SW480 (cell line): ENCODE measurements around the gene ZP2.
"Not testable (repeated sequence)": the region's sequence is repeated elsewhere in the genome, so short reads cannot be mapped to it uniquely, and the experiment has no call there.

ENCODE experiments used
- DNase-seq: peaks from one replicate; pipeline ENCODE4 v3.0.0-alpha.2; 2016; ENCODE audit warnings: low spot score

Gene ZP2

DNA sequence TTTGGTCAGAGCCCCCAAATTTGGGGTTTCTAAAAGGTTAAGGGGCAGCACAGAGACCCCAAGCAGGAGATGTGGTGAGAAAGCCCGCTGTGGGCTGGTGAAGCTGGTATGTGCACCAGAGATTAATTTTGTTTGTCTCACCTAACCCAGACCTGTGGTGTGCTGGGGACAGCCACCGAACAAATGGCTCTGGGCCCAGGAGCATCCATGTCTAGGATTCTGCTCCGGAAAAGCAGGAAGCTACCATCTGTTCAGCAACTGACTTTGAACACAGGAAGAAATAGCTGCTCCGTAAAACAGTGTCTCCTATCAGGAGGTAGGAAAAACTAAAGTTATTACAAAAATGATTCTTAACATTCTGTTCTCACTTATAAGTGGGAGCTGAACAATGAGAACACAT, 2.7 kb upstream of the ZP2 start:
- DNase-seq, result no peak

DNA sequence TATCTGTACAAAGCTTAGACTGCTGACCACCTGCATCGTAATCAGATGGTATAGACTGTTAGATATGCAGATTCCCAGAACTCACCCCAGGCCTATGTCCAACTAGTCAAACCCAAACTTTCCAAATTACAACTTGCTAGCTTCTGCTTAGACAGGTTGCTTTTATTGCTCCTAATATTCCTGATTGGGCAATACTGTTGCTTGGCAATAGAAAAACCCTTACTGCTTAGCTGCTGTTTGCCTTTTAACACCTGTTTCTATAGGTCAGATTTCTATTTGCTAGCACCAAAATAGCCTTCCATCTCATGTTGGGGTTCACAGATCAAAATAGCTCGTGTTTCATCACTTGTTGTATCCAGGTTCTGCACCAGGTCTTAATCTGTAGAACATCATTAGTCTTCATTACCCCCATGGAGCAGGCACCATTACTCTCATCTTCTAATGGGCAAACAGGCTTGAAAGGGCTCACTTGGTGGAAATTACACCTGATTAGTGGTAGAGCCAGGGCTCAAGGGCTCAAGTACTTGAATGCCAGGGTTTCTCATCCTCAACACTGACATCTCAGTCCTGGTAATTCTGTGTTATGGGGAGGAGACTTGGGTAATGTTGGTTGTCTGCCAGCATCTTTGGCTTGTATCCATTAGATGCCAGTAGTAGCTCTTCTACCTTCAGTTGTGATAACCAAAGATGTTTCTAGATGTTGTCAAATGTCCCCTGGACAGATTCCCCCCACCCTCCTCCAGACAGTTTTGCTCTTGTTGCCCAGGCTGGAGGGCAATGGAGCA, 2.7 kb downstream of the ZP2 start:
- DNase-seq, result no peak

DNA sequence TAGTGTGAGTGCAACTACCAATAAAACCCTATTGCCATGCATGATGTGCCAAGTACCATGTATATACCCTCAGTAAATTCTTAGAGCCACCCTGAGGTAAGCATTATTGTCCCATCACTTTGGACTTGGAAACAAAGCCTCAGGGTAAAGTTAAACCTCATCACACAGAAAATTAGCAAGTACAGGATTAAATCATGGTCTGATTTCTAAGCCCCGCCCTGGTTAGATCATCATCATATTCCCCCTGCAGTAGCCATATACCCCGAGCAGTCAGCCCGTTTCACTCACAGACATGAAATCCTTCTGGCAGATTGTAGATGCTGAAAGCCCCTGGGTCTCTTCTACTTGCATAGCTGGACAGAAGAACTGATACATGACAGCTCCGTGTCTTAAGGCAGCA, 4.8 kb downstream of the ZP2 start:
- DNase-seq, result no peak

DNA sequence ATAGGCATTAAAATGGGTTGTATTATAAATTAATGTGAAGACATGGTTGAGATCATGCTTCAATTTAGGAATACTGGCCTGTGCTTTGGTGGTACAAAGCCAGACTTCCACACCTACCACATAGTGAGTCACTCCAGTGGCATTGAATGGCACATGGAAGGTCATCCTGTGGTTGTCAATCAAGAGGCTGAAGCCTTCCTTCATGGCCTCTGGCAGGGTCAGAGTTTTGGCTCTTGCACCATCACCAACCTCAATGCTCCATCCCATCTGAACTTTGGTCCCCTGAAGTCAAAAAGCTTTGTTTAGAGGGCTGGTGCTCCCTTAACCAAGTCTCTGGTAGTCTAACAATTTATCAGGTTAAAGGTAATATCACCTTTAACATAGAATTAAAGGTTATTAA, 6.1 kb downstream of the ZP2 start:
- DNase-seq, result no peak

DNA sequence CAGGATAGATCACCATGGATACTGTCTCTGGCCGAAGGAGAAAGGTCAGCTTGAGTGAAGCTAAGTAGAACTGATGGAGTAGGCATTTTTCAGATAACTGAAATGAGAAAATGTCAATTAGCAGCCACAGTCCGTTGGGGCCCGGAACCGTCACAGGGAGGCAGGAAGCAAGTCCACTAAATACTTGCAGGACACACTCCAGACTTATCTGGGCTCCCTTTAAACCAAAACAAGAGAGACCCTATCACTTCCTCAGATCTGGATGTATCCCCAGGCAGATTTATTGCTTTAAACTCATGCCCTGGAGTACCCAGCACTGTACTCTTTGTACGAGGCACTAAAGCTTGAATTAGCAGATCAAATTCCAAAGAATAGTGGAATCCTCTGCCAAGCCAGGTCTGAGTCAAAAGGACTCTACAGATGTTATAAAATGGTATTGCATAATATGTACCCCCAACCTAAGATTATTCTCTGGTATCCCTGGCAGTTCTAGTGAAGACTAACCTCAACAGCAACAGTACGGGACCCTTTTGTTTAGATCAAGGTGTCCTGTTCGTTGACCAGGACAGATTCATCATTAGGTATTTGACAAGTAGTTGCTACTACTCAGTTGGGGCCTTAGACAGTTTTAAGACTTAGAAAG, 8.1 kb downstream of the ZP2 start:
- no peak for DNase-seq

DNA sequence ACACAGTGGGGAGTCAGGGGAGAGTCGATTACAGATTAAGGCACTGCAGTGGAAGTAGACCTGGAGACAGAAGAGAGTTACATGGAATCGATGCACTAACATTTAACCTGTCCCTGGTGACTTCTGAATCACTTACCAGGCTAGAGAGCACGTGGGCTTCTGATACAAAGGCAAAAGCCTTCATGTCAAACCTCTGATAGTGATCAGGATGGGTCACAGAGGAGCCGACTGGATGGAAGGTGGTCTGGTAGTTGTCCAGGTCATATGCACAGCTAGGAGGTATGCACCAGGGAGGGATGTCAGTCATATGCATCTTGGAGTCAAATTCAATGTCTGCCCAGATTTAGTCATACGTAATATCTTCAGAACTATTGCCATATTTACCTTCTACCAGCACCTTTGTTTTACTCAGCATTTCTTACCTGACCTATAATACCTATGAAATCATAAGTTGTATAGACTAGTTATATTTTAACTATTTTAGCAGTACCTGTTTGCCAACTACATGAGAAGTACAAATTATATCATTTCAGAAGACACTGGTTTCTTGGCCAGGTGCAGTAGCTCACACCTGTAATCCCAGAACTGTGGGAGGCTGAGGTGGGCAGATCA, 11.7 kb downstream of the ZP2 start:
- DNase-seq, result no peak

DNA sequence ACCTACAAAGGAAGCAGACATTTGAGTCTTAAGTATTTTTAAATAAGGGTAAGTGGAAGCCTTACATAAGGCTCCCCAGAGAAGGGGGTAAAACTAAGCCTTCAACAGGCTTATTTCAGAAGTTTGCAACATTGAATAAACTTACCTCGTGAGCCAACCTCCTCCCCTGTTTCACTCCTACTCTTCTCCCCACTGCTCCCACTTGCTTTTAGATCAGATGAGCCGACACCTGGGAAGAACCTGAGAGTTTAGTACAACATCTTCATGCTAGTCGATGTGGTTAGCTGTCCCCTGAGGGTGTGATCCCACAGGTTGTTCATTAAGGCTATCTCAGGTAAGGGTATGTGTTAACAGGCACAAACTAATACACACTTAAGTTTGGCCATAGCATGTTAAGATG, 13.8 kb downstream of the ZP2 start:
- DNase-seq, result no peak

DNA sequence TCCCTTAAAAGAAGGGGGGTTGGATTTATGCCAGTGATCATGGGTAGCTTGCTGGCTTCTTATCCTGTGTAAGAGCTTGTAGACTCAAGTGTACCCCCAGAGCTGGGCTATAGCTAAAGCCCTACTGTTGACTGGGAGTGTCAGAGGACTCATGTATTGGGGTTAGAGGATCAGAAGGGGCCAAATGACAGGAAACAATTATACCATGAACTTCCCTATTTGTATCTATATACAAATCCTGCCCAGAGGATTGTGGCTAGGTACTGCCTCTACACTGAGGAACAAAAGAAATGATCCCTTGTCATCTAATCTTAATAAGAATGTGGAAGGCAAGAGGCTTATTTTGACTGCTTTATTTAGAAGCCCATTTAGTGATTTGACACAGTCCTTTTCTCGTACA, 14.3 kb downstream of the ZP2 start:
- no peak for DNase-seq

DNA sequence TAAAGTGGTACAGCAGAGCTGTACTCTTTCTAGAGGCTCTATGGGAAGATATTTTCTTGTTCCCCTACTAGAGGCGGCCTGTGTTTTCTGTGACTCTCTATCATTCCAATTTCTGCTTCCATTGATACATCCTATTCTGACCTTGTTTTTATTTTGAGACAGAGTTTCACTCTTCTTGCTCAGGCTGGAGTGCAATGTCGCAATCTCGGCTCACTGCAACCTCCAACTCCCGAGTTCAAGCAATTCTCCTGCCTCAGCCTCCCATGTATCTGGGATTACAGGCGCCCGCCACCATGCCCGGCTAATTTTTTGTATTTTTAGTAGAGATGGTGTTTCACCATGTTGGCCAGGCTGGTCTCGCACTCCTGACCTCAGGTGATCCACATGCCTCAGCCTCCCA, 16.0 kb downstream of the ZP2 start:
- not testable (repeated sequence) for DNase-seq

DNA sequence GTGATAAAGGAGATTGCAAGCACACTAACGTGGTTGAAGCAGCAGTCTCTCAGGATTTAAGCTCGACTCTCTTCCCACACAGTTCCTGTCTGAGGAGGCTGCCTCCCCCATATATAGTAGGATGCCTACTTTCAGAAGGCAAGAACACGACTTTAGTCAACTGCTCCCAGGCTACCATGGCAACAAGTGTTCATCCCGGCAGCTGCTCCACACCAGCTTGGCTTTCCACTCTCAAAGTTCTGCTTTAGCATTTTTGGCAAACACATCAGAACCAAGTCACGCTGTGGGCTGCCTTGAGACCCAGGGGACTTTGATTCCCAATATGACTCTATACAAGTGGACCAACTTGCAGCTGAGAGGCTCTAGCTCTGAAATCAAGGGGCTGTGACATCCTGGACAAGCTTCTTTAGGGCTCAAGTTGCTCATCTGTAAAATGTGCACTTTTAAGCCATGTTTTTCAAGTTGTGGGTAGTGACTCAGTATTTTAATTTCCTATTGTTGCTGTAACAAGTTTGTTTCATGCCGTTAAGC, 16.5 kb downstream of the ZP2 start:
- no peak for DNase-seq

DNA sequence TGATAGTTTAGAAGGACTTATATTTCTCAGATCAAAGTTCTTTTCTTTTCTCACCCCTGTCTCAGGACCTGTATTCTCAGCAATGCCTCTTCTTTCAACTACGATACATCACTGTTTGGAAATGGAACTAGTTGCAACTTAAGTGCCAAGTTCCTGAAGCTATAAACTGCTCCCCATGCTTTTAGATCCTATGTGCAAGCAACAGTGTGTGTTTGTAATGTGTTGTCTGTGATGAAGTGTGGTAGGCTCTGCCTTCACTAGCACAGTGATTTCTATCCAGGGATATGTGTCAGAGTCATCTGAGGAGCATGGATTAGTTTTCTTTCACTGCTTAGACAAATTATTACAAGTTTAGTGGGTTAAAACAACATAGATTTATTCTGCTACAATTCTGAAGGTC, 18.4 kb downstream of the ZP2 start:
- DNase-seq, result no peak

DNA sequence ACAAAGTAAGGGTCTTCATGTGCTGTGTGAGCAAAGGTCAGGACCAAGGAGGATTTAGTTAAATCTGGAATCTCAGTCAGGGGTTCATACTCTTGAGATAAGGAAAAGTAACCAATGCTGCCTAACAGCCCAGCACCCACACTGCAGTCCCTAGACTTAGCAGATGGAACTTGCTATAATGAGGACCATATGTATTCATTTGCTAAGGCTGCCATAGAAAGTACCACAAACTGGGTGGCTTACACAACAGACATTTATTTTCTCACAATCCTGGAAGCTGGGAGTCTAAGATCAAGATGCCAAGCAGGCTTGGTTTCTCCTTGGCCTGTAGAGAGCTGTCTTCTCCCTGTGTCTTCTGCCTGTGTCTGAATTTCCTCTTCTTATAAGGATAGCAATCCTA, 20.8 kb downstream of the ZP2 start:
- no peak for DNase-seq

DNA sequence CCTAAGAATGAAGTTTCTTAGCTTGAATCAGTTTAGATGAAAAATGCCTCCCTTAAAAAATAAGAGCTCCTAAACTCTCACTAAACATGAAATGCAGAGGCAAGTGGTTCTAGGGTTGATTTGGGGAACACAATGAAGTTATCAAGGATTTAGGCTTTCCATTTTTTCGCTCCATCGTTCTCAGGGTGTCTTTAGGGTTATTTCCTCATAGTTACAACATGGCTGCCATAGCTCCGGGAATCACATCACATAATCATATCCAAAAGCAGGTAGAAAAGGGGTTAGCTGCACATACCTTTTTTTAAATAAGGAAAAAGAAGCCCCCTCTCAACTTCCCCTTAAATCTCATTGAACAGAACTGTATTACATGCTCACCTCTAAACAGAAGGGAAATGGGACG, 21.4 kb downstream of the ZP2 start:
- DNase-seq, result no peak

DNA sequence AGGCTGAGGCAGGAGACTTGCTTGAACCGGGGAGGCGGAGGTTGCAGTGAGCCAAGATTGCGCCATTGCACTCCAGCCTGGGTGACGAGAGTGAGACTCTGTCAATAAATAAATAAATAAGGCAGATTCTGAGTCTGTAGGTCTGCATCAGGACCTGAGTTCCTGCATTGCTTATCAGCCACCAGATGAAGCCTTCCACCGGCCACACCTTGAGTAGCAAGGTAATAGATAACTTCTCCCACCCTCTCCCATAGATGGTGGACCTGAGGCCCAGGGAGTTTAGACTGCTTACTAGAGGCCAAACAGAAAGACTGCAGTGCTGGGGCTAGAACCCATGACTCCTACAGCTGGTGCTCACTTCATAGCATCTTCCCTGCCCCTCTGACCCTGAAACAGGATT, 22.1 kb downstream of the ZP2 start:
- DNase-seq, result no peak

DNA sequence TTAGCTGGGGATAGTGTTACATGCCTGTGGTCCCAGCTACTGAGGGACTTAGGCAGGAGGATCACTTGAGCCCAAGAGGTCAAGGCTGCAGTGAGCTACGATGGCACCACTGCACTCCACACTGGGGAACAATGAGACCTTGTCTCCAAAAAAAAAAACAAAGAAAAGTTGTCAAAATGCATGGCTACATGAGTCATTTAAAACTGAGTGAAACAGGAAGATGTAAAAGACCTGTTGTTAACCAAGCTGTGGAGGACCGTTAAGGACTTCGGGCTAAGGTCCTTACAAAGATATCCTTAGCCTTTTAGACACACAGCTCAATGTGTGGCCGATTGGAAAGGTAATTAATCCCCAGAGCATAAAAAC, 25.1 kb downstream of the ZP2 start:
- DNase-seq, result no peak

DNA sequence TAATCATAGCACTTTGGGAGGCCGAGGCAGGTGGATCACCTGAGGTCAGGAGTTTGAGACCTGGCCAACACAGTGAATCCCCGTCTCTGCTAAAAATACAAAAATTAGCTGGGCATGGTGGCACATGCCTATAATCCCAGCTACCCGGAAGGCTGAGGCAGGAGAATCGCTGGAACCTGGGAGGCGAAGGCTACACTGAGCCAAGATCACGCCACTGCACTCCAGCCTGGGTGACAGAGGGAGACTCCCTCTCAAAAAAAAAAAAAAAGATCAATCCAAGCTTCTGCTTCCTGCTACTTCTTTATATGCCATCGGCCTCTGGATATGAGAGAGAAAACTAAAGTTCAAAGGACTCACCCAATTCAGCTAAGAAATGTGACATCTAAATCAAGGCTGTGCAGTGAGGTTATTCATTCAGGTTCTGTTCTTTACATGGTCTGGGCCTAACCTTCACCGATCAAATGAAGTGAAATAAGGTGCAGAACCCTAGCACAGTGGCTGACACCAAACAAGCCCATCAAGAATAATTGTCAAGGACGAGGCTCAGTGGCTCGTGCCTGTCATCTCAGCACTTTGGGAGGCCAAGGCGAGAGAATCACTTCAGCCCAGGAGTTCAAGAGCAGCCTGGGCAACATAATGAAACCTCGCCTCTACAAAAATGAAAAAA, 25.6 kb downstream of the ZP2 start:
- DNase-seq, result no peak

DNA sequence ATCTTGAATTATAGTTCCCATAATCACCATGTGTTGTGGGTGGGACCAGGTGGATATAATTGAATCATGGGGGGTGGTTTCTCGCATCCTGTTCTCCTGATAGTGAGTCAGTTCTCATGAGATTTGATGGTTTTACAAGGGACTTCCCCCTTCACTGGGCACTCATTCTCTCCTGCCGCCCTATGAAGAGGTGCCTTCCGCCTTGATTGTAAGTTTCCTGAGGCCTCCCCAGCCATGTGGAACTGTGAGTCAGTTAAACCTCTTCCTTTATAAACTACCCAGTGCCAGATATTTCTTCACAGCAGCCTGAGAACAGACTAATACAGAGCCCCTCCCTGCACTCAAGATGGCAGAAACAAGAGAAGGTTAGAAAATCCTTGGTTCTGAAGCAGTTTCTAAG, 26.5 kb downstream of the ZP2 start:
- no peak for DNase-seq

DNA sequence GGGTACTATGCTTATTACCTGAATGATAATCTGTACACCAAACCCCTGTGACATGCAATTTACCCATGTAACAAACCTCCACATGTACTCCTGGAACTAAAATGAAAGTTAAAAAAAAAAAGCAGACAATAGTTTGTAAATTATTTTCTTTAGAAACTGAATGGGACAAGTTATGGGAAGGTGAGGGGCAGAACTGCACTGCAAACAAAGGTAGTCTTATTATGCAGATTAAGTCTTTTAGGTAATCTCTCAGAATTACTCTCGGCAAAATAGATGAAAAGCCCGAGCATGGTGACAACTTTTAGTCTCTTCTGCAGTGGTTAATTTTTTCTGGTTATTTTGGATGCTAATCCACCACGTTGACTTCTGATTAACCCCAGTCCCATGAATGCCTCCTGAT, 27.4 kb downstream of the ZP2 start:
- no peak for DNase-seq

DNA sequence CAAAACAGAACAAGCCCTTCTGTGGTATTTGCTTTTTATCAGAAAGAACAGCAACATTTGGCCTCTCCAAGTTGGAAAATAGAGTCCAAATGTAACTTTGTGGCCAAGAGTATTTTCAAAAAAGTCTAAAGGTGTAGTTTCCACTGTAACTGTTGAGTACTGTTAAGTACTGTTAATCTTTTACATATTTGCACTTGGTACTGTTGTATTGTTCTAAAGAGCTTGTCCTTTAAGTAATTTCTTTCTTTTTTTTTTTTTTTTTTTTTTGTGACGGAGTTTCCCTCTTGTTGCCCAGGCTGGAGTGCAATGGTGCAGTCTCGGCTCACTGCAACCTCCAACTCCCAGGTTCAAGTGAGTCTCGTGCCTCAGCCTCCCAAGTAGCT, 31.4 kb downstream of the ZP2 start:
- DNase-seq, result no peak

DNA sequence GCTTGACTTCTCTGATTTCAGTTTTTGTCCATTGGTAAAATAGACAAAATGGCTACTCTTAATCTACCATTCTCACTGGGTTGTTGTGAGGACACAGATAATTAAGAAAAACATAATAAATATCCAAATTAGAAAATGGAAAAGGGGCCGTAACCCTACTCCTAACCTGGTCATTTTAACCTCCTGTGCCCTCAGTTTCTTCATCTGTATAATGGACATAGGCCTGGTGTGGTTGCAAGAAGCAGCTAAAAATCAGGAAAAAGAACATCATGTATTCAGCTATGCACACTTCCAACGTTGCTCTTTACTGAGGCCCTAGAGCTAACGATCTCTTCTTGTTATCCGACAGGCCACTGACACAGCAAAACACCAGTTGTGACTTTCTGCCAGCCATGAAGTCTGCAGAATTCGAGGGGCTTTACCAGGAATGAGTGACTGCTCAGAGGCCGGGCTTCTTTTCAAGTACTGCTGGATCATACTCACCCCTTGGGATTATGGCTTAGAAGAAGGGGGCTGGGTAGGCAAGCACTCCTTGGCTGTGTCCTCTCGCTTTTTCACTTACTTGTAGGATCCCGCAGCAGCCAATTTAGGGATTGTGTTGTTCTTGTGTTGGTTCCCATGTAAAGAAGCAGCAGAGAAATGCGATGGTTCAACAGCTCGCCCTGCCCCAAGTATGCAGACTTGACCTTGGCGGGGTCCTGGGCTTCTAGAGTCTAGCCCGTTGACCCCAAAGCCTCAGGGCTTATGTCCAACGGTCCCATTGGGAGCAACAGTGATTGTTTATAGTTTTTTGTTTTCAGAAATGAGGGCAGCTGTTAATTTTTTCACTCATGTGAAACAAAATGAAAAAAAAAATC, 32.0 kb downstream of the ZP2 start:
- no peak for DNase-seq

DNA sequence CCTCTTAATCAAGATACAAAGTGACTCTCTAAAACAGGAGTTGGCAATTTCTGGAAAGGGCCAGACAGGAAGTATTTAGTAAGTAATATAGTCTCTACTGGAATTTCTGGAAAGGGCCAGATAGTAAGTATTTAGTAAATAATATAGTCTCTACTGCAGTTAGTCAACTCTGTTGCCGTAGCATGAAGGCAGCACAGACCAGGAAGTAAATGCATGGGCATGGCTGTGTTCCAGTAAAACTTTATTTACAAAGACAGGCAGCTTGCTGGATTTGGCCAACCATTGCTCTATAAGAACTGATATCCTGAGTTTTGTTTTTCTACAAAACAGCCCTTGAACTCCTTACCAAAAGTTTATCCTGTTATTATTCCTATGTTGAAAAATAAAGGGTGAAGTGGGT, 36.0 kb downstream of the ZP2 start:
- DNase-seq, result no peak

DNA sequence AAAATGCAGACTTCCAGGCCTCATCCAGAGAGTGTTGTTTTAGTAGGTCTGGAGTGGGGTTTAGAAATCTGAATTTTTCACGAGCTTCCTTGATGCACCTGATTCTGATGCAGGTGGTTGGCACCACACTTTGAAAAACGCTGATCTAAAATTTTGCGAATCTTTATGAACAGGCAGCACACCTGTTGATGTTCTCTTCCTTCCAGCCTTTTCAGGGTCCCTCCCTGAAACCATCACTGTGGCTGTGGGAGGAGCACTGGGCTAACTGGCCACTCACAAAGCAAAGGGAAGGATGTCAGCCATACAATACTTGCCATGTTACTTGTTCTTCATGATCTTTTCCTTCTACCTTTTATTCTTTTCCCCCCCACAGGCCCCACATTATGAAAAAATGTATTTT, 38.7 kb downstream of the ZP2 start:
- DNase-seq, result no peak
